Choroid plexus epithelial cell (primary cell): ENCODE measurements around the gene CLIC6.
"Not testable (repeated sequence)": the region's sequence is repeated elsewhere in the genome, so short reads cannot be mapped to it uniquely, and the experiment has no call there.

Source experiments
- DNase-seq: peaks from one replicate; pipeline ENCODE4 v3.0.0-alpha.2; 2010; ENCODE audit warnings: low read depth
- H3K4me3 ChIP-seq: 2 replicates; pipeline ENCODE4 v1.5.1; 2011; ENCODE audit warnings: low read depth, mild to moderate bottlenecking, control low read depth, low read length, moderate library complexity
- TF ChIP-seq, protein P1 (sequence below): conservative IDR thresholded peaks from 2 replicates; pipeline ENCODE4 v1.5.1; 2011; ENCODE audit warnings: low read depth, mild to moderate bottlenecking, control low read depth, inconsistent platforms, low read length, moderate library complexity

The CLIC6 gene

GRCh38 chr21:34706337-34706736 lies 37.5 kb downstream of the CLIC6 start:
- DNase-seq: no peak
- TF ChIP-seq, protein P1, sequence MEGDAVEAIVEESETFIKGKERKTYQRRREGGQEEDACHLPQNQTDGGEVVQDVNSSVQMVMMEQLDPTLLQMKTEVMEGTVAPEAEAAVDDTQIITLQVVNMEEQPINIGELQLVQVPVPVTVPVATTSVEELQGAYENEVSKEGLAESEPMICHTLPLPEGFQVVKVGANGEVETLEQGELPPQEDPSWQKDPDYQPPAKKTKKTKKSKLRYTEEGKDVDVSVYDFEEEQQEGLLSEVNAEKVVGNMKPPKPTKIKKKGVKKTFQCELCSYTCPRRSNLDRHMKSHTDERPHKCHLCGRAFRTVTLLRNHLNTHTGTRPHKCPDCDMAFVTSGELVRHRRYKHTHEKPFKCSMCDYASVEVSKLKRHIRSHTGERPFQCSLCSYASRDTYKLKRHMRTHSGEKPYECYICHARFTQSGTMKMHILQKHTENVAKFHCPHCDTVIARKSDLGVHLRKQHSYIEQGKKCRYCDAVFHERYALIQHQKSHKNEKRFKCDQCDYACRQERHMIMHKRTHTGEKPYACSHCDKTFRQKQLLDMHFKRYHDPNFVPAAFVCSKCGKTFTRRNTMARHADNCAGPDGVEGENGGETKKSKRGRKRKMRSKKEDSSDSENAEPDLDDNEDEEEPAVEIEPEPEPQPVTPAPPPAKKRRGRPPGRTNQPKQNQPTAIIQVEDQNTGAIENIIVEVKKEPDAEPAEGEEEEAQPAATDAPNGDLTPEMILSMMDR: no peak
- H3K4me3 ChIP-seq: no peak overlapping the region

DNA sequence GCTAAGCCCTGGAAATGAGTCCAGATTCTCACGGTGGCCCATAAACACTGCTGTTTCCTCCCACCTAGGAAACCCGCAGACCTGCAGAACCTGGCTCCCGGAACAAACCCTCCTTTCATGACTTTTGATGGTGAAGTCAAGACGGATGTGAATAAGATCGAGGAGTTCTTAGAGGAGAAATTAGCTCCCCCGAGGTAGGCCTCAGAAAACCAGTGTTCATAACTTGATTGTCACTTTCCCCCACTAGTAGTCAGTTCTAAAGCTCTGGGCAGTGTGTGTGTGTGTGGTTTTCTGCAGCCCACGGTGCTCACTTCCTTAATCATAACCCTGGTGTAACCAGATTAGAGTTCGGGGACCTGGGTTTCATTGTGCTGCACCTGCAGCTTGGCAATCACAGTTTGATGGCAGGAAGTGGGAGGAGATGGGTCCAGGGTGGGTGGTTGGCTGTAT lies 39.1 kb downstream of the CLIC6 start:
- H3K4me3 ChIP-seq: no peak overlapping the region
- no peak for DNase-seq
- TF ChIP-seq, protein P1: no peak

- TF ChIP-seq, protein P1: no peak
- no peak for DNase-seq
- H3K4me3 ChIP-seq: no peak overlapping the region
Observed at GRCh38 chr21:34713621-34714020, 44.8 kb downstream of the CLIC6 start.

GRCh38 chr21:34715518-34715917 lies 46.7 kb downstream of the CLIC6 start:
- no peak for DNase-seq
- H3K4me3 ChIP-seq: no peak overlapping the region
- TF ChIP-seq, protein P1: no peak

- DNase-seq: no peak
- TF ChIP-seq, protein P1: no peak
- H3K4me3 ChIP-seq: no peak overlapping the region
Observed at GRCh38 chr21:34715985-34716596, 47.3 kb downstream of the CLIC6 start.

DNA sequence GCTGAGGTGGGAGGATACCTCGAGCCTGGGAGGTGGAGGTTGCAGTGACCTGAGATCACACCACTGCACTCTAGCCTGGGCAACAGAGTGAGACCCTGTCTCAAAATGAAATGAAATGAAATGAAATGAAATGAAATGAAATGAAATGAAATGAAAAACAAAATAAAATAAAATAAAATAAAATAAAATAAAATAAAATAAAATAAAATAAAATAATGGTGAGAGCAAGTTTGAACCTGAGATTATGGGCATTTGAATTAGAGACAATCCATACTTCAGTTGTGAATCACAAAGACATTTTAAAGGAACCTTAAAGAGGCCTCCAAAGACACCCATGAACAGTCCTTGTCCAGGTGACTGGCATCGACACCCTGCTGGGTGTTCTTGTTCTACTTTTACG lies 49.7 kb downstream of the CLIC6 start:
- not testable (repeated sequence) for DNase-seq

GRCh38 chr21:34722684-34723300 lies 54.0 kb downstream of the CLIC6 start:
- DNase-seq: no peak
- no peak overlapping the region for H3K4me3 ChIP-seq
- TF ChIP-seq, protein P1: peak; percentile 62

More for the DNA sequence above, 49.7 kb downstream of the CLIC6 start:
- H3K4me3 ChIP-seq: not testable (repeated sequence)
